Activated T-cell treated with anti-CD3 and anti-CD28 coated beads, Interleukin-2, amount 50 U/mL, for 48 hours (primary cell): ENCODE results near the gene LRP10.

Experiments
- DNase-seq, 2 experiments: peaks; one replicate each; pipeline ENCODE4 v3.0.0-alpha.2; 2020

LRP10 gene

DNA sequence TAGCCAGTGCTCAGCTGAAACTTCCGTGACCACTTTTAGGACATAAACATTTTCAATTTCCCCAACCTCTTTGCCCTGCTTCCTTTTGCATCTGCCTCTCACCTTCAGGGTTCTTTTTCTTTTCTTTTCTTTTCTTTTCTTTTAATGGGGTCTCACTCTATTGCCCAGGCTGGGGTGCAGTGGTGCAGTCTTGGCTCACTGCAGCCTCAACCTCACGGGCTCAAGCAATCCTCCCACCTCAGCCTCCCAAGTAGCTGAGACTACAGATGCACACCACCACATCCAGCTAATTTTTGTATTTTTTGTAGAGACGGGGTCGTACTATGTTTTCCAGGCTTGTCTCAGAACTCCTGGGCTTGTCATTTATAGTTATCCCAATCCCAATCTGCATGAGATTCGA lies 4.7 kb upstream of the LRP10 start:
- no peak for DNase-seq

DNA sequence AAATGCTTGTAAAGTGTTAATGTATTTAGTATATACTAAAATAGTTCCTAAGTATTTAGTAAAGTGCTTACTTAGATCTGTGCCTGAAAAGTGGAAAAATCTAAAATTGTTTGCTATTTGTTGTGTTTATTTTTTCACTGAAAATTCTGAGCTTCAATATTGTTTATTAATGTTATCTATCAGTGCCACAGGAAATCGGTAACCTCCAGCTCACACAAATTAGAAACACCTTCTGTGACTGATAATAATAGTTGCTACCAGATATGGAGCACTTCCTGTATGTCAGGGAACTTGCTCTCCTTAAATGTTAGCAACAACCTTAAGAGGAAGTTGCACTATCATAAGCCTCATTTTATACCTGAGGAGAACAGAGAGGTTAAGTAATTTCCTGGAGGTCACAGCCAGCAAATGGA lies 723 bp upstream of the LRP10 start:
- DNase-seq: no peak

GRCh38 chr14:22872033-22872832 lies 693 bp downstream of the LRP10 start:
- peak; percentile 86 to 90 for DNase-seq

DNA sequence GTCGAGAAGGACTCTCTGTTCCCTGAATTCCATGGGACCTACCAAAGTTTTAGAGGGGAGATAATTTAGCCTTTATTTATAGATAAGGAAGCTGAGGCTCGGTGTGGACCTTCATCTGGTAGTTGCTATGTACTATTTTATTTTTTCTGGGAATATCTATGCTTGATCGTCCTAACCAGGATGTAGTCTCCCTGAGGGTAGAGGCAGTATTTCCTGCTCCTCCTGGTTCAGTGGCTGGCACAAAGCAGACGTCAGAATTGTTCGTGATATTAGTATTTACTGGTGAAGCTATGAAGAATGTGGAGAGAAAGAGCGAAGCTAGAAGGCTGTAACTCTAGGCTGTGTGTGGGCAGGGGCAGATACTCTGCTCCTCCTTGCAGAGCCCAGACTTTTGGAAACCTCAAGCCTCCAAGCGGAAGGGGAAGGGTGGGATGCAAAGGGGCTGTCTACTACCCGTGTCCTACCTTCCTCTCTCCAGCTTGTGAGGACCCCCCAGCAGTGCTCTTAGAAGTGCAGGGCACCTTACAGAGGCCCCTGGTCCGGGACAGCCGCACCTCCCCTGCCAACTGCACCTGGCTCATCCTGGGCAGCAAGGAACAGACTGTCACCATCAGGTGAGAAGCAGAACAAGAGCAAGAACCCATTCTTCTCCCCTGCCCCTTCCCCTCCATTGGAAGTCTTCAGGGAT lies 1.4 kb downstream of the LRP10 start:
- no peak for DNase-seq

- DNase-seq: no peak
Measured at GRCh38 chr14:22875003-22875747, 3.6 kb downstream of the LRP10 start.

- DNase-seq: no peak
Measured at GRCh38 chr14:22875748-22876319, 4.3 kb downstream of the LRP10 start.

DNA sequence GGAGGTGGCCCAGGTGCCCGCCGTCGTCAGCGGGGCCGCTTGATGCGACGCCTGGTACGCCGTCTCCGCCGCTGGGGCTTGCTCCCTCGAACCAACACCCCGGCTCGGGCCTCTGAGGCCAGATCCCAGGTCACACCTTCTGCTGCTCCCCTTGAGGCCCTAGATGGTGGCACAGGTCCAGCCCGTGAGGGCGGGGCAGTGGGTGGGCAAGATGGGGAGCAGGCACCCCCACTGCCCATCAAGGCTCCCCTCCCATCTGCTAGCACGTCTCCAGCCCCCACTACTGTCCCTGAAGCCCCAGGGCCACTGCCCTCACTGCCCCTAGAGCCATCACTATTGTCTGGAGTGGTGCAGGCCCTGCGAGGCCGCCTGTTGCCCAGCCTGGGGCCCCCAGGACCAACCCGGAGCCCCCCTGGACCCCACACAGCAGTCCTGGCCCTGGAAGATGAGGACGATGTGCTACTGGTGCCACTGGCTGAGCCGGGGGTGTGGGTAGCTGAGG lies 5.5 kb downstream of the LRP10 start:
- no peak for DNase-seq

GRCh38 chr14:22878271-22879246 lies 7.0 kb downstream of the LRP10 start:
- DNase-seq: no peak

DNA sequence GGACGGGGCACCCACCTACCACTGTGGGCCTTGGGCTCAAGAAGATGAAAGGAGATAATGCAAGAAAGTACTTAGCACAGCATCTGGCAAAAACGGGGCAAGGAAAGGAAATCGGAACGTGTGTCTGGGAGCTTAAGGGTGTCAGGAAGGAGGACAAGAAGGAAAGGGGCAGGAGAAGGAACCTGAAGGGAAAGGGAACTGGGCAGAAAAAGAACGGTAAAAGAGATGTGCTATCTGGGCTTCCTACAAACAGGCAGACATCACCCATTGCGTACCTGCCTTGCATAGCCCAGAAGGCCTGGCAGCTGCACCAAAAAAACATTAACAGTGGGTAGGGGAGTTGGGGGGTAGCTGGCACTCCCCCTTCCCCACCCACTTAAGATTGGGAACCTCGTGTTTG lies 10.5 kb downstream of the LRP10 start:
- DNase-seq: no peak

DNA sequence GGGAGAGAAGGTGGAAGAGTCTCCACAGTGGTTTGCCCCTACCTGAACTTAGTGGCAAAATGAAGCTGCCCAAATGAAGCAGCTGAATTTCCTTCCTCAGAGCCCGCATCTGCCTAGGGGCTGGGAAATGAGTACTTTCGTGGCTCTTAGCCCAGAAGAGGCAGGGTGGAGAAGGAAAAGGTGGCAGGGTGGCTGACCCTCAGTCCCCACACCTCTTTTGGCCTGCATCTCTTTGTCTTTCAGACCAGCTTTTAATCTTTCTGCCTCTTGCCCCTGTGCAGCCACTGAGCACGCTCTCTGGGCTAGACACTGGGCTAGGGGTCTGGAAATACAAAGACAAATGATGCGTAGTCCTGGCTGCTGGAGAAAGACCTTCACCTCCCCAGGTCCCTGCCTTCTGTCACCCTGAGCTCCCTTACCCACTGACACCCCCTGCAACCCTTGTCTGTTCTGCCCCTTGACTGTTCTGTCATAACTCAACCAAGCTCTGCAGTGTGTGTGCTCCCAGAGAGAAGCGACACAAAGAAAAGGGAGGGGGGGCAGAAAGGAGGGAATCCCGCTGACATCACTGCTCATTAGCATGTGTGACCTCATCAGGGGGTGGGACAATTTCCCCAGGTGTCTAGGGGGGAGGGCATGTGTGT lies 11.1 kb downstream of the LRP10 start:
- peak in 1 of 2 experiments; percentile 39 for DNase-seq

DNA sequence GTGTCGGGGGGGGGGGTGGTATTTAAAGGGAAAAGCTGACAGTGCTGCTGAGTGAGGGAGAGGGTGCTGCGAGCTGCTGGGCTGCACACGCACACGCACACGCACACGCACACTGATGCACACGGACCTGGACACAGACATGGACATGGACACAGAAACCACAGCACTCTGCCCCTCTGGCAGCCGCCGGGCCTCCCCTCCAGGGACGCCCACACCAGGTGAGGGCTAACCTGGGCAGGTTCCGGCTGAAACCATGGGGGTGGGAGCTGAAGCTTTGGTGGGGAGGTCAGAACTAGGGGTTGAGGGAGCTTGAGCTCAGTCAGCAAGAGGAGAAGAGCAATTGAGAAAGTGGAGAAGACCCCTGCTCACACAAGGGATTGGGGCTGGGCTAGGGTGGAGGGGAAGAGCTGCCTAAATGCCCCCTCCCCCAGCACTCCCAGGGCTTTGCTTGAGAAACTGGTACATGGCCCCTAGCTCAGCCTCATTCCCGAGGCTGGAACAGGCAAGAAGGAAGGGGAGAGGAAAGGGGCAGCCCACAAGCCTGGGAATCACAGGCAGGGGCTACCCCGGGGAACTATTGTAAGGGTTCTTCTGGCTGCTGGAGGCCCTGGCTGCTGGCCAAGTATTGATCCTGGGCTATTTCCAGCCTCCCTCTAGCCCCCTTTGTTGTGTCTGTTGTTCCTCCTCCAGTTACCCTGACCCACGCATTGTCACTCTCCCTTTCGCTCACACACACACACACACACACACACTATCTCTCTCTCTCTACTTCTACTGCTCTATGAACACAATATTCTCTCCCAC lies 11.8 kb downstream of the LRP10 start, which contains the start of gene REM2:
REM2 (plus strand) TSS at position 50 of the 804 bp plus-strand sequence; CDS start at position 116, 66 bp downstream.
- no peak for DNase-seq

GRCh38 chr14:22884076-22884737 lies 12.7 kb downstream of the LRP10 start:
- DNase-seq: no peak

DNA sequence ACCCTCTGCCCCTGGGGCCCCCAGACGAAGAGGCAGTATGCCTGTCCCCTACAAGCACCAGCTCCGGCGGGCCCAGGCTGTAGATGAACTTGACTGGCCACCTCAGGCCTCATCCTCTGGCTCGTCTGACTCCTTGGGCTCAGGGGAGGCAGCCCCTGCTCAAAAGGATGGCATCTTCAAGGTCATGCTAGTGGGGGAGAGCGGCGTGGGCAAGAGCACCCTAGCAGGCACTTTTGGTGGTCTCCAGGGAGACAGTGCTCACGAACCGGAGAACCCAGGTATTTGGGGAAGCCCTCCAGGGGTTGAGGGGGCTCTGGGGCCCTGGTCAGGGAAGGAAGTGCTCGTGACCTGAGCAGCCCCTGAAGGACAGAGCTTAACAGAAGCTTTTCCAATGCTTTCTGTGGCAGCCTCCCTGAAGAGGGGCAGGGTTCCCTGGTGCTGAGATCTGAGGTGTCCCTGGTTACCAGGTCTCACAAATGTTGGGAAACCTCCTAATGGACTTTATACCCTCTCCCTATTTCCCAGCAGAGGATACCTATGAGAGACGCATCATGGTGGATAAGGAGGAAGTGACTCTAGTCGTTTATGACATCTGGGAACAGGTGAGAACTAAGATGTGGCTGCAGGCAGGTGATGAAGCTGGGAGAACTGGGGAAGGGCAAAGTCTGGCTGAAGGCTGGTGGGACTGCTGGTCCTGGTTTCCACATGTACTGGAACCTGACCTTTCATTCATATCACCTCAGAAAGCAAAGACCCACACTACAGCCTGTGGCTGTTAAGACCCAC lies 13.4 kb downstream of the LRP10 start:
- no peak for DNase-seq

DNA sequence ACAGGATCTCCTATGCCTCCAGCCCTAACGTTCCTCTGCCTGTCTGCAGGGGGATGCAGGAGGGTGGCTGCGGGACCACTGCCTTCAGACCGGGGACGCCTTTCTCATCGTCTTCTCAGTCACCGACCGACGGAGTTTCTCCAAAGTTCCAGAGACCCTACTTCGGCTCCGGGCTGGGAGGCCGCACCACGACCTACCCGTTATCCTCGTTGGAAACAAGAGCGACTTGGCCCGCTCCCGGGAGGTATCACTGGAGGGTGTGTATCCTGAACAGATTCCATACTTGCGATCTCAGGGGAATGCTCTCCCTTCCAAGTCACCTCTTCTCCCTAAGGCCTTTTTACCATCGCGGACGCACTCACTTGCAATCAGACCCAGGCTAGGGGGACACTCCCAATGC lies 14.4 kb downstream of the LRP10 start:
- DNase-seq: no peak

GRCh38 chr14:22886500-22887259 lies 15.1 kb downstream of the LRP10 start:
- DNase-seq: peak; percentile 76 to 80

- peak in 1 of 2 experiments; percentile 55 for DNase-seq
Measured at GRCh38 chr14:22887260-22887989, 15.9 kb downstream of the LRP10 start.

GRCh38 chr14:22887990-22888378 lies 16.4 kb downstream of the LRP10 start:
- peak; percentile 63 to 70 for DNase-seq
